ENCODE results near the gene CACNA1I.

DNA sequence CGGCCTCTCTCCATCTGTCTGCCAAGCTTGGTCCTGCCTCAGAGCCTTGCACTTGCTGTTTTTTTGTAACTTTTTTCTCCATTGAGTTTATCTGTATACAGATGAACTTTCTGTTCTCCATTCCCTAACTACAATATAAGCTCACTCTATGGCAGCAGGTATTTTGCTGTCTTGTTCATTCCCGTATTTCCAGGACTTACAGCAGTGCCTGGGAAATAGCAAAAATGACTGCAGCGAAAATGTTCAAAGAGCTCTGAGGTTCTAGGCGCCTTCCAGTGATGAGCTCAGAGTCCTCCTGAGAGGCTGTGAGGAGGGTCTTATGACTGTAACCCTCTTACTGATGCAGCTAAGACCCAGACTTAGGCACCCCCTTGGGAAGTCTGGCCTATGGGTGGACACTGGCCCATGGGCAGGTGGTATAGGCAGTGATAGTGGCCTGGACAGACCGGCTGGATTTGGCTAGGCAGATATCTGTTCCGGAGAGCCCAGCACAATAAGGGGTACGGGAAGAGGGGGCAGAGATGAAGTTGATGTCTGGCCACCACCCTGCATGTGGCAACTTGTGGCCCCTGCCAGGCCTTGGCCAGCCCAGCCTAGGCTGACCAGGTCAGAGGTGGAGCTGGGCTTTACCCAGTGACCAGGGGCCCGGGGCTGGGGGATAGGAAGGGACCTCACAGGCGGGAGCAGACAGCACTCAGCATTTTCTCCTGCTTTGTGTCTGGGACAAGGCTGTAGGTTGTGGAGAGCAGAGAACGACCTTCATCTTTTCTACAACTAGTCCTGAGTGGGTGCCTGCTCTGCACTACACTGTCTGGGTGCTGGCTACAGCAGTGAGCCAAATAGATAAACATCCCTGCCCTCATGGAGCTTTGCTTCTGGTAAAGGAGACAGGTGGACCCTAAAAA lies 45.5 kb upstream of the CACNA1I start:
- no peak for TF ChIP-seq EZH2 (IDR thresholded peaks at IDR 0.05)
- TF ChIP-seq POLR2AphosphoS5 (IDR thresholded peaks at IDR 0.05; ENCODE audit: borderline replicate concordance, low read depth, low read length), result no peak; the same call in 1 of the 2 replicates
- TF ChIP-seq FOXP2 (optimal IDR thresholded peaks at IDR 0.05; ENCODE audit: control extremely low read depth, extremely low read length, insufficient read depth), result no peak

Measured in SK-N-MC (cell line).